ENCODE results near the gene PDGFB.

GRCh38 chr22:39181356-39181755 is 63.4 kb downstream of the PDGFB start:
- no peak for TF ChIP-seq SPI1 (IDR thresholded peaks at IDR 0.05; ENCODE audit: borderline replicate concordance, low read depth)
- TF ChIP-seq REST (IDR thresholded peaks at IDR 0.05; ENCODE audit: insufficient replicate concordance, low read depth): no peak
- no peak for TF ChIP-seq POLR2AphosphoS5 (IDR thresholded peaks at IDR 0.05; ENCODE audit: low read depth)
- TF ChIP-seq CTCF (IDR thresholded peaks at IDR 0.05; ENCODE audit: insufficient read depth, low read length): no peak

Measured in HL-60 (cell line).